GM23338 (cell line): ENCODE data around the gene CHI3L1. TPM values are rescaled to one million over a fixed set of nuclear protein-coding genes. Genes with fewer than 3 reads are reported as not detected.

Experiments
- ATAC-seq: fragments of 200-7000 bp; cut with Tn5 transposase; 3 replicates; pipeline ENCODE4 v1.9.1; 2020
- DNase-seq: peaks from one replicate; pipeline ENCODE4 v3.0.0-alpha.2; 2015; ENCODE audit warnings: low spot score
- H2AFZ ChIP-seq: fragments of 200-600 bp; sonication (generic); 2 replicates; pipeline ENCODE4 v1.8.0; 2016; ENCODE audit warnings: antibody characterized with exemption, mild to moderate bottlenecking, moderate library complexity
- H3F3A ChIP-seq: fragments of 200-600 bp; sonication (generic); replicated peaks from 2 replicates; pipeline ENCODE4 v1.8.0; 2017; ENCODE audit warnings: antibody characterized with exemption, mixed run types, low read depth
- H3K27ac ChIP-seq: fragments of 200-600 bp; sonication (generic); 2 replicates; pipeline ENCODE4 v1.6.1; 2016; ENCODE audit warnings: low read depth
- H3K27me3 ChIP-seq: fragments of 200-600 bp; sonication (generic); 2 replicates; pipeline ENCODE4 v1.8.0; 2016; ENCODE audit warnings: mild to moderate bottlenecking, mixed run types, moderate library complexity; ENCODE audit not compliant: insufficient read depth
- H3K36me3 ChIP-seq: fragments of 200-600 bp; sonication (generic); 2 replicates; pipeline ENCODE4 v1.8.0; 2016; ENCODE audit warnings: mild to moderate bottlenecking; ENCODE audit not compliant: insufficient read depth
- H3K4me1 ChIP-seq: fragments of 200-600 bp; sonication (generic); 2 replicates; pipeline ENCODE4 v1.8.0; 2016; ENCODE audit warnings: mild to moderate bottlenecking, moderate library complexity; ENCODE audit not compliant: insufficient read depth
- H3K4me2 ChIP-seq: fragments of 200-600 bp; sonication (generic); 2 replicates; pipeline ENCODE4 v1.7.1; 2017; ENCODE audit warnings: mixed run types
- H3K4me3 ChIP-seq: fragments of 200-600 bp; sonication (generic); 2 replicates; pipeline ENCODE4 v1.6.1; 2016; ENCODE audit warnings: mixed run types
- H3K79me2 ChIP-seq: fragments of 200-600 bp; sonication (generic); replicated peaks from 2 replicates; pipeline ENCODE4 v1.8.0; 2017; ENCODE audit warnings: mild to moderate bottlenecking; ENCODE audit not compliant: insufficient read depth
- H3K9me2 ChIP-seq: fragments of 200-600 bp; sonication (generic); 2 replicates; pipeline ENCODE4 v1.8.0; 2017; ENCODE audit not compliant: insufficient read depth
- H4K20me1 ChIP-seq: fragments of 200-600 bp; sonication (generic); replicated peaks from 2 replicates; pipeline ENCODE4 v1.8.0; 2017; ENCODE audit warnings: mild to moderate bottlenecking; ENCODE audit not compliant: insufficient read depth
- H3K27ac Mint-ChIP-seq: 2 replicates; pipeline ENCODE4 v1.8.0; 2020; ENCODE audit warnings: inconsistent platforms, mild to moderate bottlenecking, moderate library complexity, mixed read lengths
- H3K27me3 Mint-ChIP-seq: 3 replicates; pipeline ENCODE4 v1.8.0; 2022; ENCODE audit warnings: low read depth, mild to moderate bottlenecking, moderate library complexity, mixed read lengths, inconsistent platforms; ENCODE audit not compliant: insufficient read depth, poor library complexity
- H3K36me3 Mint-ChIP-seq: 3 replicates; pipeline ENCODE4 v1.8.0; 2021; ENCODE audit warnings: low read depth, mild to moderate bottlenecking, inconsistent platforms, moderate library complexity, mixed read lengths
- H3K4me1 Mint-ChIP-seq: 3 replicates; pipeline ENCODE4 v1.8.0; 2020; ENCODE audit warnings: mild to moderate bottlenecking, inconsistent platforms, mixed read lengths
- H3K4me3 Mint-ChIP-seq: 3 replicates; pipeline ENCODE4 v1.8.0; 2021; ENCODE audit warnings: moderate library complexity, mild to moderate bottlenecking, inconsistent platforms, mixed read lengths
- H3K9me3 Mint-ChIP-seq: 3 replicates; pipeline ENCODE4 v1.8.0; 2020; ENCODE audit warnings: moderate library complexity, mild to moderate bottlenecking, inconsistent platforms, mixed read lengths
- STAT1 ChIP-seq: IDR thresholded peaks from one replicate; pipeline ENCODE4 v1.6.1; 2016; ENCODE audit warnings: antibody characterized with exemption; ENCODE audit not compliant: unreplicated experiment
- ZNF114 ChIP-seq: fragments of 250-450 bp; sonication (Bioruptor Pico); IDR thresholded peaks from 2 replicates; pipeline ENCODE4 v1.5.0; 2020; ENCODE audit warnings: mild to moderate bottlenecking, moderate library complexity
- polyA plus RNA-seq: library from polyadenylated mRNA; unstranded; fragments of >200 nt; fragmentation: Nextera tagmentation; extraction: Ambion mirVana; gene quantifications from 2 replicates; pipeline ENCODE4 v1.2.1, GENCODE V29; 2016
- total RNA-seq: library from RNA; depleted of rRNA; stranded (reverse); fragments of >200 nt; shearing (Covaris generic); gene quantifications from 2 replicates; pipeline ENCODE4 v1.2.3, GENCODE V29; 2014
- TF ChIP-seq, protein P1 (sequence below): fragments of 250-450 bp; sonication (Bioruptor Pico); IDR thresholded peaks from 2 replicates; pipeline ENCODE4 v1.5.0; 2020; ENCODE audit warnings: mild to moderate bottlenecking, moderate library complexity
- TF ChIP-seq, protein P2 (sequence below), 2 experiments: fragments of 200-600 bp in 1 of 2; sonication (generic) in 1 of 2; conservative IDR thresholded peaks; 2 replicates each; pipeline versions ENCODE4 v1.5.1 to v1.6.1; 2016 to 2017; ENCODE audit warnings: antibody characterized with exemption in 2 of 2, low read depth in 2 of 2, mild to moderate bottlenecking in 2 of 2, moderate library complexity in 1 of 2

Gene CHI3L1
- total and polyA plus RNA-seq, 2 experiments from 2014 or later = 0.76 TPM; not detected in 1

DNA sequence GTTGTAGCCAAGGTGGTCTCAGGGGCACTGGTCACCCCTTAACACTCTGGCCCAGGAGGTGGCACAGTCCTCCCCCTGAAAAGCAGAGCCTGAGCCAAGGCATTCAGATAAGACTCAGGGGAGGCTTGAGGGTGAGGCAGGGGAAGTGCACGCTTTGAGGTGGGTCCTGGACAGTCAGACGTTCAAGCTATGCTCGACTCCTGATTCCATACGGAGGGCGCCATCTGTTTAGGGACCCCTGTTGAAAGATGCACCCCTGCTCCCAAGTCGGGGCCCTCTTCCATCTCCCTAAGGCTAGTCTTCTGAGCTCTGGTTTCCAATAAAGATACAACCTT, 12.9 kb upstream of the CHI3L1 start:
- DNase-seq (no peak), ATAC-seq (no peak)
- Mint-ChIP-seq H3K27me3 (peaks cover 3% of the 10 kb centered on the region), H3K36me3 (no peaks in the 10 kb centered on the region), H3K9me3 (no peaks in the 10 kb centered on the region; the same call in 2 of the 3 replicates), H3K4me1 (no peaks in the 10 kb centered on the region), H3K27ac (no peak overlapping the region), H3K4me3 (no peak overlapping the region)
- H3K4me3 ChIP-seq = no peak overlapping the region
- 0 out of 2 replicates have a peak, but pooled peaks cover 4% of the 10 kb centered on the region for H3K9me2 ChIP-seq
- H3K4me2 ChIP-seq = no peak overlapping the region
- H3K27me3 ChIP-seq = no peaks in the 10 kb centered on the region
- TF ChIP-seq ZNF114 (CRISPR knock-in tag) = no peak
- no peaks in the 10 kb centered on the region for H3K4me1 ChIP-seq
- no peaks in the 10 kb centered on the region for H3K36me3 ChIP-seq
- no peaks in the 10 kb centered on the region for H3F3A ChIP-seq
- H3K79me2 ChIP-seq = no peaks in the 10 kb centered on the region
- H3K27ac ChIP-seq = no peak overlapping the region
- H2AFZ ChIP-seq = no peak overlapping the region
- no peaks in the 10 kb centered on the region for H4K20me1 ChIP-seq

DNA sequence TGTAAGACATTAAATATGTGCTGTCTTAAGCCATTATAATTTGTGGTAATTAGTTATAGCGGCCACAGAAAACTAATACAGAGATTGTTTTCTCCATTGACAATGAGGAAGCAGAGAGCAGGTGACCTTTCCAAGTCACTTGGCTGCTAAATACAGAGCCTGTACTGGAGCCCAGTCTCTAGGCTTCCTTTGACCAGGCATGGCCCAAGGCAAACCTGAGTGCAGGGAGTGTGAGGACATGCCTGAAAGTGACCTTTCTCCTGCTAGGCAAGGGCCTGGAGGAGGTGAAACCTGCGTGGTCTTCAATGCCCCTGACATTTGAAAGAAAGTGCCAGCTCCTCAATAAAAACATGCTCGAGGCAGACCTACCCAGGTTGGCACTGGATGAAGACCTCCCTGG, 12.5 kb upstream of the CHI3L1 start:
- Histone ChIP-seq H3K27me3 (no peaks in the 10 kb centered on the region), H3K4me3 (no peak overlapping the region), H2AFZ (no peak overlapping the region), H3K4me1 (no peaks in the 10 kb centered on the region), H3K27ac (no peak overlapping the region), H4K20me1 (no peaks in the 10 kb centered on the region), H3F3A (no peaks in the 10 kb centered on the region), H3K9me2 (0 out of 2 replicates have a peak, but pooled peaks cover 4% of the 10 kb centered on the region), H3K4me2 (no peak overlapping the region), H3K79me2 (no peaks in the 10 kb centered on the region), H3K36me3 (no peaks in the 10 kb centered on the region)
- no peak for ATAC-seq
- Mint-ChIP-seq H3K4me3 (no peak overlapping the region), H3K36me3 (no peaks in the 10 kb centered on the region), H3K27me3 (peaks cover 3% of the 10 kb centered on the region), H3K27ac (no peak overlapping the region), H3K4me1 (no peaks in the 10 kb centered on the region), H3K9me3 (no peaks in the 10 kb centered on the region; the same call in 2 of the 3 replicates)
- DNase-seq = no peak
- TF ChIP-seq, protein P1, sequence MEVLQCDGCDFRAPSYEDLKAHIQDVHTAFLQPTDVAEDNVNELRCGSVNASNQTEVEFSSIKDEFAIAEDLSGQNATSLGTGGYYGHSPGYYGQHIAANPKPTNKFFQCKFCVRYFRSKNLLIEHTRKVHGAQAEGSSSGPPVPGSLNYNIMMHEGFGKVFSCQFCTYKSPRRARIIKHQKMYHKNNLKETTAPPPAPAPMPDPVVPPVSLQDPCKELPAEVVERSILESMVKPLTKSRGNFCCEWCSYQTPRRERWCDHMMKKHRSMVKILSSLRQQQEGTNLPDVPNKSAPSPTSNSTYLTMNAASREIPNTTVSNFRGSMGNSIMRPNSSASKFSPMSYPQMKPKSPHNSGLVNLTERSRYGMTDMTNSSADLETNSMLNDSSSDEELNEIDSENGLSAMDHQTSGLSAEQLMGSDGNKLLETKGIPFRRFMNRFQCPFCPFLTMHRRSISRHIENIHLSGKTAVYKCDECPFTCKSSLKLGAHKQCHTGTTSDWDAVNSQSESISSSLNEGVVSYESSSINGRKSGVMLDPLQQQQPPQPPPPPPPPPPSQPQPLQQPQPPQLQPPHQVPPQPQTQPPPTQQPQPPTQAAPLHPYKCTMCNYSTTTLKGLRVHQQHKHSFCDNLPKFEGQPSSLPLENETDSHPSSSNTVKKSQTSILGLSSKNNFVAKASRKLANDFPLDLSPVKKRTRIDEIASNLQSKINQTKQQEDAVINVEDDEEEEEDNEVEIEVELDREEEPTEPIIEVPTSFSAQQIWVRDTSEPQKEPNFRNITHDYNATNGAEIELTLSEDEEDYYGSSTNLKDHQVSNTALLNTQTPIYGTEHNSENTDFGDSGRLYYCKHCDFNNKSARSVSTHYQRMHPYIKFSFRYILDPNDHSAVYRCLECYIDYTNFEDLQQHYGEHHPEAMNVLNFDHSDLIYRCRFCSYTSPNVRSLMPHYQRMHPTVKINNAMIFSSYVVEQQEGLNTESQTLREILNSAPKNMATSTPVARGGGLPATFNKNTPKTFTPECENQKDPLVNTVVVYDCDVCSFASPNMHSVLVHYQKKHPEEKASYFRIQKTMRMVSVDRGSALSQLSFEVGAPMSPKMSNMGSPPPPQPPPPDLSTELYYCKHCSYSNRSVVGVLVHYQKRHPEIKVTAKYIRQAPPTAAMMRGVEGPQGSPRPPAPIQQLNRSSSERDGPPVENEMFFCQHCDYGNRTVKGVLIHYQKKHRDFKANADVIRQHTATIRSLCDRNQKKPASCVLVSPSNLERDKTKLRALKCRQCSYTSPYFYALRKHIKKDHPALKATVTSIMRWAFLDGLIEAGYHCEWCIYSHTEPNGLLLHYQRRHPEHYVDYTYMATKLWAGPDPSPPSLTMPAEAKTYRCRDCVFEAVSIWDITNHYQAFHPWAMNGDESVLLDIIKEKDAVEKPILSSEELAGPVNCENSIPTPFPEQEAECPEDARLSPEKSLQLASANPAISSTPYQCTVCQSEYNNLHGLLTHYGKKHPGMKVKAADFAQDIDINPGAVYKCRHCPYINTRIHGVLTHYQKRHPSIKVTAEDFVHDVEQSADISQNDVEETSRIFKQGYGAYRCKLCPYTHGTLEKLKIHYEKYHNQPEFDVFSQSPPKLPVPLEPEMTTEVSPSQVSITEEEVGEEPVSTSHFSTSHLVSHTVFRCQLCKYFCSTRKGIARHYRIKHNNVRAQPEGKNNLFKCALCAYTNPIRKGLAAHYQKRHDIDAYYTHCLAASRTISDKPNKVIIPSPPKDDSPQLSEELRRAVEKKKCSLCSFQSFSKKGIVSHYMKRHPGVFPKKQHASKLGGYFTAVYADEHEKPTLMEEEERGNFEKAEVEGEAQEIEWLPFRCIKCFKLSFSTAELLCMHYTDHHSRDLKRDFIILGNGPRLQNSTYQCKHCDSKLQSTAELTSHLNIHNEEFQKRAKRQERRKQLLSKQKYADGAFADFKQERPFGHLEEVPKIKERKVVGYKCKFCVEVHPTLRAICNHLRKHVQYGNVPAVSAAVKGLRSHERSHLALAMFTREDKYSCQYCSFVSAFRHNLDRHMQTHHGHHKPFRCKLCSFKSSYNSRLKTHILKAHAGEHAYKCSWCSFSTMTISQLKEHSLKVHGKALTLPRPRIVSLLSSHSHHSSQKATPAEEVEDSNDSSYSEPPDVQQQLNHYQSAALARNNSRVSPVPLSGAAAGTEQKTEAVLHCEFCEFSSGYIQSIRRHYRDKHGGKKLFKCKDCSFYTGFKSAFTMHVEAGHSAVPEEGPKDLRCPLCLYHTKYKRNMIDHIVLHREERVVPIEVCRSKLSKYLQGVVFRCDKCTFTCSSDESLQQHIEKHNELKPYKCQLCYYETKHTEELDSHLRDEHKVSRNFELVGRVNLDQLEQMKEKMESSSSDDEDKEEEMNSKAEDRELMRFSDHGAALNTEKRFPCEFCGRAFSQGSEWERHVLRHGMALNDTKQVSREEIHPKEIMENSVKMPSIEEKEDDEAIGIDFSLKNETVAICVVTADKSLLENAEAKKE (CRISPR knock-in tag) = no peak
- no peak for TF ChIP-seq ZNF114 (CRISPR knock-in tag)
- no peak for TF ChIP-seq STAT1
- TF ChIP-seq, protein P2, sequence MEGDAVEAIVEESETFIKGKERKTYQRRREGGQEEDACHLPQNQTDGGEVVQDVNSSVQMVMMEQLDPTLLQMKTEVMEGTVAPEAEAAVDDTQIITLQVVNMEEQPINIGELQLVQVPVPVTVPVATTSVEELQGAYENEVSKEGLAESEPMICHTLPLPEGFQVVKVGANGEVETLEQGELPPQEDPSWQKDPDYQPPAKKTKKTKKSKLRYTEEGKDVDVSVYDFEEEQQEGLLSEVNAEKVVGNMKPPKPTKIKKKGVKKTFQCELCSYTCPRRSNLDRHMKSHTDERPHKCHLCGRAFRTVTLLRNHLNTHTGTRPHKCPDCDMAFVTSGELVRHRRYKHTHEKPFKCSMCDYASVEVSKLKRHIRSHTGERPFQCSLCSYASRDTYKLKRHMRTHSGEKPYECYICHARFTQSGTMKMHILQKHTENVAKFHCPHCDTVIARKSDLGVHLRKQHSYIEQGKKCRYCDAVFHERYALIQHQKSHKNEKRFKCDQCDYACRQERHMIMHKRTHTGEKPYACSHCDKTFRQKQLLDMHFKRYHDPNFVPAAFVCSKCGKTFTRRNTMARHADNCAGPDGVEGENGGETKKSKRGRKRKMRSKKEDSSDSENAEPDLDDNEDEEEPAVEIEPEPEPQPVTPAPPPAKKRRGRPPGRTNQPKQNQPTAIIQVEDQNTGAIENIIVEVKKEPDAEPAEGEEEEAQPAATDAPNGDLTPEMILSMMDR (conservative IDR thresholded peaks at IDR 0.05; ENCODE audit: low read depth in 2 of 2) = no peak
